Neural cell (in vitro differentiated cells): Measurements from ENCODE around the gene INTS4. TPM values are rescaled to one million over a fixed set of nuclear protein-coding genes. Genes with fewer than 3 reads are reported as not detected.
"Not testable (repeated sequence)": the region's sequence is repeated elsewhere in the genome, so short reads cannot be mapped to it uniquely, and the experiment has no call there.

Experiments used
- H2AFZ ChIP-seq: fragments of 200-600, 300-800 bp; sonication (generic), shearing (Covaris generic); 2 replicates; pipeline ENCODE4 v1.6.0; 2014; ENCODE audit warnings: low read depth, mild to moderate bottlenecking, antibody characterized with exemption, low read length, moderate library complexity
- H3F3A ChIP-seq: fragments of 200-600 bp; shearing (Covaris generic); 2 replicates; pipeline ENCODE4 v1.6.1; 2016; ENCODE audit warnings: mild to moderate bottlenecking, moderate library complexity, mixed read lengths, antibody characterized with exemption, low read length; ENCODE audit not compliant: insufficient read depth, poor library complexity, severe bottlenecking
- H3K27ac ChIP-seq: fragments of 200-600, 300-800 bp; sonication (generic), shearing (Covaris generic); 2 replicates; pipeline ENCODE4 v1.5.1; 2014; ENCODE audit warnings: mild to moderate bottlenecking, low read length, moderate library complexity
- H3K27me3 ChIP-seq: fragments of 300-800, 200-600 bp; sonication (generic), shearing (Covaris generic); 2 replicates; pipeline ENCODE4 v1.6.0; 2014; ENCODE audit warnings: mild to moderate bottlenecking, low read depth, low read length, moderate library complexity; ENCODE audit not compliant: insufficient read depth
- H3K36me3 ChIP-seq: fragments of 300-800, 200-600 bp; sonication (generic), shearing (Covaris generic); 2 replicates; pipeline ENCODE4 v1.5.1; 2014; ENCODE audit warnings: mild to moderate bottlenecking, antibody characterized with exemption, low read length, moderate library complexity; ENCODE audit not compliant: insufficient read depth
- H3K4me2 ChIP-seq: fragments of 300-800, 200-600 bp; sonication (generic), shearing (Covaris generic); 2 replicates; pipeline ENCODE4 v1.6.0; 2014; ENCODE audit warnings: mild to moderate bottlenecking, low read length
- H3K4me3 ChIP-seq: fragments of 300-800, 200-600 bp; sonication (generic), shearing (Covaris generic); 2 replicates; pipeline ENCODE4 v1.5.1; 2014; ENCODE audit warnings: mild to moderate bottlenecking, low read length, moderate library complexity
- H3K79me2 ChIP-seq: fragments of 200-600 bp; shearing (Covaris generic); replicated peaks from 2 replicates; pipeline ENCODE4 v1.6.0; 2014; ENCODE audit warnings: mild to moderate bottlenecking, low read length, moderate library complexity; ENCODE audit not compliant: insufficient read depth
- H3K9ac ChIP-seq: fragments of 300-800, 200-600 bp; sonication (generic), shearing (Covaris generic); 2 replicates; pipeline ENCODE4 v1.6.1; 2016; ENCODE audit warnings: mild to moderate bottlenecking, low read length, mixed read lengths
- H3K9me2 ChIP-seq: fragments of 200-600 bp; shearing (Covaris generic); 2 replicates; pipeline ENCODE4 v1.6.1; 2016; ENCODE audit warnings: mild to moderate bottlenecking, low read length, mixed read lengths; ENCODE audit not compliant: insufficient read depth
- H3K9me3 ChIP-seq: fragments of 200-600, 300-800 bp; sonication (generic), shearing (Covaris generic); 2 replicates; pipeline ENCODE4 v1.6.1; 2016; ENCODE audit warnings: mild to moderate bottlenecking, mixed run types, low read length, moderate library complexity, mixed read lengths
- H4K20me1 ChIP-seq: fragments of 200-600 bp; shearing (Covaris generic); 2 replicates; pipeline ENCODE4 v1.6.1; 2016; ENCODE audit warnings: mild to moderate bottlenecking, mixed run types; ENCODE audit not compliant: insufficient read depth
- CTCF ChIP-seq: fragments of 450-650 bp; IDR thresholded peaks from 2 replicates; pipeline ENCODE4 v1.5.1; 2014; ENCODE audit warnings: antibody characterized with exemption, mild to moderate bottlenecking, moderate library complexity; ENCODE audit not compliant: poor library complexity, severe bottlenecking
- EP300 ChIP-seq: fragments of 450-650 bp; conservative IDR thresholded peaks from 2 replicates; pipeline ENCODE4 v1.6.1; 2014; ENCODE audit warnings: antibody characterized with exemption, mild to moderate bottlenecking, moderate library complexity; ENCODE audit not compliant: poor library complexity, severe bottlenecking
- EZH2 ChIP-seq: fragments of 200-600, 300-800 bp; shearing (Covaris generic), sonication (generic); IDR thresholded peaks from 2 replicates; pipeline ENCODE4 v1.6.1; 2014; ENCODE audit warnings: antibody characterized with exemption, low read length, borderline replicate concordance, mild to moderate bottlenecking; ENCODE audit not compliant: insufficient read depth, poor library complexity, severe bottlenecking
- MXI1 ChIP-seq: fragments of 450-650 bp; conservative IDR thresholded peaks from 2 replicates; pipeline ENCODE4 v1.6.1; 2014; ENCODE audit warnings: antibody characterized with exemption, mild to moderate bottlenecking; ENCODE audit not compliant: poor library complexity, severe bottlenecking
- POLR2AphosphoS5 ChIP-seq: IDR thresholded peaks from 2 replicates; pipeline ENCODE4 v1.6.1; 2012
- RAD21 ChIP-seq: fragments of 450-650 bp; conservative IDR thresholded peaks from 2 replicates; pipeline ENCODE4 v1.6.1; 2014; ENCODE audit warnings: antibody characterized with exemption, mild to moderate bottlenecking, moderate library complexity
- REST ChIP-seq: IDR thresholded peaks from 2 replicates; pipeline ENCODE4 v1.6.1; 2012; ENCODE audit warnings: borderline replicate concordance
- SMC3 ChIP-seq: fragments of 450-650 bp; conservative IDR thresholded peaks from 2 replicates; pipeline ENCODE4 v1.6.1; 2014; ENCODE audit warnings: antibody characterized with exemption, mild to moderate bottlenecking, moderate library complexity; ENCODE audit not compliant: poor library complexity
- TAF1 ChIP-seq: IDR thresholded peaks from 2 replicates; pipeline ENCODE4 v1.6.1; 2012; ENCODE audit warnings: low read depth
- polyA plus RNA-seq: library from polyadenylated mRNA; depleted of rRNA; stranded (reverse); fragments of >200 nt; gene quantifications from 2 replicates; pipeline ENCODE4 v1.2.3, GENCODE V29; 2014

The INTS4 gene
- polyA plus RNA-seq, 1 donor from 2014 or later: 34.5 TPM

- no peak overlapping the region for H3K4me3 ChIP-seq
- H3F3A ChIP-seq: no peaks in the 10 kb centered on the region
- no peak overlapping the region for H3K9ac ChIP-seq
- TF ChIP-seq MXI1 (no peak), EZH2 (no peak), EP300 (no peak), RAD21 (no peak)
- H3K27me3 ChIP-seq: no peaks in the 10 kb centered on the region
- H2AFZ ChIP-seq: no peak overlapping the region
- no peaks in the 10 kb centered on the region for H3K9me2 ChIP-seq
- H3K9me3 ChIP-seq: no peaks in the 10 kb centered on the region
- H4K20me1 ChIP-seq: no peaks in the 10 kb centered on the region
- no peaks in the 10 kb centered on the region for H3K79me2 ChIP-seq
- H3K36me3 ChIP-seq: no peaks in the 10 kb centered on the region
- H3K4me2 ChIP-seq: no peak overlapping the region
- no peak overlapping the region for H3K27ac ChIP-seq
Observed at GRCh38 chr11:77882396-77882795, 112.1 kb downstream of the INTS4 start.

GRCh38 chr11:77879218-77879617 lies 115.2 kb downstream of the INTS4 start:
- TF ChIP-seq POLR2AphosphoS5: no peak
- no peak for TF ChIP-seq REST
- TF ChIP-seq MXI1: no peak
- no peak for TF ChIP-seq TAF1
- TF ChIP-seq EP300: no peak
- no peak for TF ChIP-seq CTCF
- no peak for TF ChIP-seq SMC3
- no peak for TF ChIP-seq EZH2
- TF ChIP-seq RAD21: no peak
- Histone ChIP-seq H3K9ac (no peak overlapping the region), H3K36me3 (no peaks in the 10 kb centered on the region), H2AFZ (no peak overlapping the region), H3K9me2 (no peaks in the 10 kb centered on the region), H3K4me2 (no peak overlapping the region), H3F3A (no peaks in the 10 kb centered on the region), H3K27me3 (no peaks in the 10 kb centered on the region), H3K4me3 (no peak overlapping the region), H3K27ac (no peak overlapping the region), H3K9me3 (no peaks in the 10 kb centered on the region), H4K20me1 (no peaks in the 10 kb centered on the region), H3K79me2 (no peaks in the 10 kb centered on the region)

DNA sequence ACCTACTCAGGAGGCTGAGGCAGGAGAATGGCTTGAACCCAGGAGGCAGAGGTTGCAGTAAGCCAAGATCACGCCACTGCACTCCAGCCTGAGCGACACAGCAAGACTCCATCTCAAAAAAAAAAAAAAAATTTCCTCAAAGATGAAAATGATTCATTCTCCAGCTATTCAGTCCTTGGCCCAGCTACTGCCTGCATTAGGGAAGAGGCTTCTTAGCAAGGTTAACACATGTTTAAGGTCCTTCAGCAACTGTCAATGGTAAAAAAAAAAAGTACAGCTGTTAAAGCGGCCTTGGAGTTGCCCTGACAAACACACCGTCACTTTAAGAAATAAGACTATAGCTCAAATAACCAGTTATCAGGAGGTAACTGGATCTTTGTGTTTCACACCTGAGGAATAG lies 116.2 kb downstream of the INTS4 start:
- H3K4me2 ChIP-seq, H3K36me3 ChIP-seq: not testable (repeated sequence)

More for the DNA sequence above, 116.2 kb downstream of the INTS4 start:
- H3K4me3 ChIP-seq, H3K9me3 ChIP-seq, H4K20me1 ChIP-seq, H3K27me3 ChIP-seq, H3K79me2 ChIP-seq, H3K9me2 ChIP-seq, H3F3A ChIP-seq, H3K27ac ChIP-seq, H3K9ac ChIP-seq, H2AFZ ChIP-seq: not testable (repeated sequence)
